CD4-positive, alpha-beta memory T cell (primary cell): ENCODE data around the gene NOVA1. TPM values are rescaled to one million over a fixed set of nuclear protein-coding genes. Genes with fewer than 3 reads are reported as not detected.

ENCODE experiments used
- CTCF ChIA-PET: fragments of 350-600 bp; sonication (Branson Sonifier 250); formaldehyde crosslinking; loops from one replicate; lab custom pipeline; 2021; ENCODE audit warnings: inconsistent platforms; ENCODE audit not compliant: partially characterized antibody; lab: Charles Lee
- POLR2A ChIA-PET: fragments of 350-600 bp; sonication (Branson Sonifier 250); formaldehyde crosslinking; loops from one replicate; lab custom pipeline; 2021; ENCODE audit not compliant: partially characterized antibody; lab: Charles Lee
- DNase-seq, 5 donors: peaks; one replicate each; pipeline versions ENCODE4 v3.0.0 to v3.0.0-alpha.2; 2020 to 2022; ENCODE audit warnings: mixed read lengths in 1 of 5
- H3K27ac ChIP-seq: one replicate; pipeline ENCODE4 v1.7.0; 2013; ENCODE audit warnings: low read depth, low read length
- H3K27me3 ChIP-seq: 2 replicates; pipeline ENCODE4 v1.7.0; 2013; ENCODE audit warnings: mild to moderate bottlenecking, low read length, moderate library complexity; ENCODE audit not compliant: insufficient read depth
- H3K36me3 ChIP-seq: 2 replicates; pipeline ENCODE4 v1.7.0; 2013; ENCODE audit warnings: mild to moderate bottlenecking, low read length, moderate library complexity; ENCODE audit not compliant: insufficient read depth
- H3K4me1 ChIP-seq: 2 replicates; pipeline ENCODE4 v1.7.0; 2013; ENCODE audit warnings: mild to moderate bottlenecking, low read length, moderate library complexity; ENCODE audit not compliant: insufficient read depth
- H3K4me3 ChIP-seq, 2 donors: one replicate each; pipeline ENCODE4 v1.7.0; 2013; ENCODE audit warnings: low read length in 2 of 2, mild to moderate bottlenecking in 1 of 2
- H3K9me3 ChIP-seq, 2 donors: one replicate each; pipeline ENCODE4 v1.7.0; 2013; ENCODE audit warnings: low read length in 2 of 2, control low read depth in 1 of 2; ENCODE audit not compliant: control insufficient read depth in 1 of 2
- H3K27ac Mint-ChIP-seq, 7 donors: one replicate each; pipeline ENCODE4 v1.8.0; 2020 to 2021; ENCODE audit warnings: mixed read lengths in 7 of 7, mild to moderate bottlenecking in 6 of 7, inconsistent platforms in 3 of 7, moderate library complexity in 3 of 7
- H3K27me3 Mint-ChIP-seq, 2 donors: one replicate each; pipeline ENCODE4 v1.8.0; 2020 to 2021; ENCODE audit warnings: mixed read lengths in 2 of 2
- H3K36me3 Mint-ChIP-seq, 2 donors: one replicate each; pipeline ENCODE4 v1.8.0; 2020 to 2021; ENCODE audit warnings: mixed read lengths in 2 of 2, inconsistent platforms in 1 of 2, mild to moderate bottlenecking in 1 of 2
- H3K4me1 Mint-ChIP-seq, 4 donors: one replicate each; pipeline ENCODE4 v1.8.0; 2020 to 2021; ENCODE audit warnings: mixed read lengths in 4 of 4, mild to moderate bottlenecking in 1 of 4
- H3K4me3 Mint-ChIP-seq, 8 donors: one replicate each; pipeline ENCODE4 v1.8.0; 2020 to 2021; ENCODE audit warnings: mixed read lengths in 8 of 8, mild to moderate bottlenecking in 7 of 8, moderate library complexity in 6 of 8, inconsistent platforms in 3 of 8
- H3K9me3 Mint-ChIP-seq, 8 donors: one replicate each; pipeline ENCODE4 v1.8.0; 2020 to 2021; ENCODE audit warnings: mixed read lengths in 8 of 8, mild to moderate bottlenecking in 5 of 8, inconsistent platforms in 3 of 8, moderate library complexity in 1 of 8
- intact Hi-C: fragments of 100-400 bp; cut with micrococcal nuclease; formaldehyde crosslinking; loops from one replicate; pipeline ENCODE4 v1.15.1; 2023
- polyA plus RNA-seq, 2 donors: library from polyadenylated mRNA; unstranded; fragments of 300-500 nt; fragmentation: Illumina TruSeq; gene quantifications; one replicate each; pipeline ENCODE4 v1.2.3, GENCODE V29; 2021
- total RNA-seq, 2 experiments: library from RNA; stranded (reverse); gene quantifications; one replicate each; pipeline ENCODE4 v1.2.3, GENCODE V29; 2021

The NOVA1 gene
- total and polyA plus RNA-seq, 4 experiments from 2014 or later = not detected

DNA sequence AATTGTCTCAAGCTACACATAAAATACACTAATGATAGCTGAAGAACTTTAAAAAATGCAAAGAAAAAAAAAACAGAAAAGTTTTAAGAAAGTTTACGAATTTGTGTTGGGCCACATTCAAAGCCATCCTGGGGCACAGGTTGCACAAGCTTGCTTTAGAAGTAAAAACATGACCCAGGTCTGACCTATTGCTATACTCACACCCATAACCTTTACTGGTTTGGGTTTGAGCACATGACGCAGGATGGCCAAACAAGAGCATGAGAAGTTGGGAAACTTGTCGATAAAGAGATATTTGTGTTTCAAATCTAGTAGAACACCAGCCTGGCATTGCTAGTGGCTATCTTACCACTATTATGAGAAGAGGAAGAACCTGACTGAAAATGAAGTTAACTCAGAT lies 143.7 kb downstream of the NOVA1 start:
- no peaks in the 10 kb centered on the region for H3K27me3 ChIP-seq
- Mint-ChIP-seq H3K36me3 (no peaks in the 10 kb centered on the region), H3K4me3 (no peak overlapping the region), H3K27ac (no peak overlapping the region), H3K27me3 (no peaks in the 10 kb centered on the region), H3K9me3 (peaks cover 0 to 15% (median 8%) of the 10 kb centered on the region in 8 donors), H3K4me1 (no peaks in the 10 kb centered on the region)
- intact Hi-C loops = no loop called here
- no peaks in the 10 kb centered on the region for H3K4me1 ChIP-seq
- H3K36me3 ChIP-seq = no peaks in the 10 kb centered on the region
- CTCF ChIA-PET = no interaction called here
- no peak overlapping the region for H3K4me3 ChIP-seq
- POLR2A ChIA-PET = no interaction called here
- no peak overlapping the region for H3K27ac ChIP-seq
- H3K9me3 ChIP-seq = no peaks in the 10 kb centered on the region
- DNase-seq = no peak

- H3K36me3 ChIP-seq = no peaks in the 10 kb centered on the region
- Mint-ChIP-seq H3K4me1 (no peaks in the 10 kb centered on the region), H3K27ac (no peak overlapping the region), H3K27me3 (no peaks in the 10 kb centered on the region), H3K4me3 (no peak overlapping the region), H3K36me3 (no peaks in the 10 kb centered on the region), H3K9me3 (peaks cover 2 to 32% (median 15%) of the 10 kb centered on the region in 8 donors)
- DNase-seq = no peak
- no peak overlapping the region for H3K27ac ChIP-seq
- POLR2A ChIA-PET = no interaction called here
- no peak overlapping the region for H3K4me3 ChIP-seq
- CTCF ChIA-PET = interaction anchor here (1.2 kb wide), 1 partner anchor 8 kb away, joined by 3 read pairs; no protein-coding TSS in a partner anchor
- intact Hi-C loops = no loop called here
- H3K4me1 ChIP-seq = no peaks in the 10 kb centered on the region
- H3K9me3 ChIP-seq = no peaks in the 10 kb centered on the region
- H3K27me3 ChIP-seq = no peaks in the 10 kb centered on the region
Observed at GRCh38 chr14:26448181-26448855, 149.5 kb downstream of the NOVA1 start.

- Histone ChIP-seq H3K4me1 (no peaks in the 10 kb centered on the region), H3K4me3 (no peak overlapping the region), H3K36me3 (no peaks in the 10 kb centered on the region), H3K27me3 (no peaks in the 10 kb centered on the region), H3K27ac (no peak overlapping the region), H3K9me3 (no peaks in the 10 kb centered on the region)
- Mint-ChIP-seq H3K4me1 (no peaks in the 10 kb centered on the region), H3K27me3 (no peaks in the 10 kb centered on the region), H3K4me3 (no peak overlapping the region), H3K9me3 (peaks cover 5 to 27% (median 14%) of the 10 kb centered on the region in 8 donors), H3K27ac (no peak overlapping the region), H3K36me3 (no peaks in the 10 kb centered on the region)
- intact Hi-C loops = no loop called here
- no peak for DNase-seq
- ChIA-PET CTCF (no interaction called here), POLR2A (no interaction called here)
Observed at GRCh38 chr14:26444822-26445221, 153.0 kb downstream of the NOVA1 start.

DNA sequence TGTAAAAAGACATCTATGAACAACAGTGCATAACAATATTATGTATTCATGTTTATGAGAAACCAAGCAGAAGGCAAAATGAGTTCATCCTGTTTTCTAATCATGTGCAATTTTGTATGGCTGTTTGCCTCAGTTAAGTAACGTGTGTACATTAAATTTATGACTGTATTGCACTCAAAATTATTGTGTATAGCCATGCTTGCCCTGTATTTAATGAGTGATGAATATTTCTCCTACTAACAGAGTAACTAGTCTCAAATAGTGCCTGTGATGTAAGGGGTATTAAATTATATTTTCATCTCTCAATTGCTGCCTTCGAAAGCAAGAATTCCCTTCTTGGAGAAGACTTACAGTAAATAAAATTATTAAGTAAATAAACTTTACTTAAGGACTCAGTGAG lies 154.2 kb downstream of the NOVA1 start:
- Histone ChIP-seq H3K4me3 (no peak overlapping the region), H3K27me3 (no peaks in the 10 kb centered on the region), H3K4me1 (no peaks in the 10 kb centered on the region), H3K9me3 (no peaks in the 10 kb centered on the region), H3K36me3 (no peaks in the 10 kb centered on the region), H3K27ac (no peak overlapping the region)
- H3K4me1 Mint-ChIP-seq = no peaks in the 10 kb centered on the region
- intact Hi-C loops = no loop called here
- no peak overlapping the region for H3K4me3 Mint-ChIP-seq
- POLR2A ChIA-PET = no interaction called here
- CTCF ChIA-PET = no interaction called here
- no peak for DNase-seq
- no peaks in the 10 kb centered on the region for H3K36me3 Mint-ChIP-seq
- no peak overlapping the region for H3K27ac Mint-ChIP-seq
- no peaks in the 10 kb centered on the region for H3K27me3 Mint-ChIP-seq
- peaks cover 5 to 27% (median 14%) of the 10 kb centered on the region in 8 donors for H3K9me3 Mint-ChIP-seq

DNA sequence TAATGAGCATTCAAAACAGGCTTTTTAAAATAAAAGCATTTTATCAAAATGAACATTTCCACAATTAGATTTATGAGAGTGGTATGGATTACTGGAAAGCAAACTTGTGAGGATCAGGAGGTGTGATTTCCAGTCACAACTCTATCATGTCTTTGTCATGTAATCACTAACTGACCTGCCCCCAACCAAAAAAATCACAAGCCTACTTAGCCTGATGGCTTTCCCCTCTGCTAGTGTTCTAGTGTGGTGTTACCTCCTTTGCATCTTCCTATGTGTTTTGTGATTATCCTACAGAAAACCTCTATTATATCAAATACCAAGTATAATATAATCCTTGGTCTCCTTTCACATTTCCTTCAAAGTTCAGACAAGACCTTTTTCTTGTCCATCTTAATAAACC lies 168.6 kb downstream of the NOVA1 start:
- Mint-ChIP-seq H3K27ac (no peak overlapping the region), H3K4me3 (no peak overlapping the region), H3K9me3 (peaks cover 2 to 19% (median 11%) of the 10 kb centered on the region in 8 donors), H3K27me3 (no peaks in the 10 kb centered on the region), H3K4me1 (no peaks in the 10 kb centered on the region), H3K36me3 (no peaks in the 10 kb centered on the region)
- intact Hi-C loops = no loop called here
- ChIA-PET POLR2A (no interaction called here), CTCF (no interaction called here)
- no peaks in the 10 kb centered on the region for H3K9me3 ChIP-seq
- no peaks in the 10 kb centered on the region for H3K4me1 ChIP-seq
- H3K27me3 ChIP-seq = no peaks in the 10 kb centered on the region
- no peak overlapping the region for H3K4me3 ChIP-seq
- no peaks in the 10 kb centered on the region for H3K36me3 ChIP-seq
- no peak for DNase-seq
- H3K27ac ChIP-seq = no peak overlapping the region

GRCh38 chr14:26427097-26427496 lies 170.7 kb downstream of the NOVA1 start:
- POLR2A ChIA-PET = no interaction called here
- Histone ChIP-seq H3K27me3 (no peaks in the 10 kb centered on the region), H3K9me3 (no peaks in the 10 kb centered on the region), H3K4me1 (no peaks in the 10 kb centered on the region), H3K4me3 (no peak overlapping the region), H3K36me3 (no peaks in the 10 kb centered on the region), H3K27ac (no peak overlapping the region)
- CTCF ChIA-PET = no interaction called here
- H3K27ac Mint-ChIP-seq = no peak overlapping the region
- H3K4me1 Mint-ChIP-seq = no peaks in the 10 kb centered on the region
- no peaks in the 10 kb centered on the region for H3K36me3 Mint-ChIP-seq
- H3K4me3 Mint-ChIP-seq = no peak overlapping the region
- H3K27me3 Mint-ChIP-seq = no peaks in the 10 kb centered on the region
- intact Hi-C loops = no loop called here
- peaks cover 0 to 24% (median 10%) of the 10 kb centered on the region in 8 donors for H3K9me3 Mint-ChIP-seq
- DNase-seq = no peak

GRCh38 chr14:26424537-26424936 lies 173.3 kb downstream of the NOVA1 start:
- H3K9me3 ChIP-seq = no peaks in the 10 kb centered on the region
- no peak overlapping the region for H3K4me3 ChIP-seq
- CTCF ChIA-PET = no interaction called here
- H3K9me3 Mint-ChIP-seq = peaks cover 0 to 23% (median 12%) of the 10 kb centered on the region in 8 donors
- no peak overlapping the region for H3K27ac ChIP-seq
- intact Hi-C loops = no loop called here
- no peak for DNase-seq
- no peak overlapping the region for H3K4me3 Mint-ChIP-seq
- no peaks in the 10 kb centered on the region for H3K36me3 Mint-ChIP-seq
- no peaks in the 10 kb centered on the region for H3K27me3 Mint-ChIP-seq
- POLR2A ChIA-PET = no interaction called here
- H3K27me3 ChIP-seq = no peaks in the 10 kb centered on the region
- H3K4me1 Mint-ChIP-seq = no peaks in the 10 kb centered on the region
- no peak overlapping the region for H3K27ac Mint-ChIP-seq
- no peaks in the 10 kb centered on the region for H3K4me1 ChIP-seq
- no peaks in the 10 kb centered on the region for H3K36me3 ChIP-seq
